ENCODE results near the gene SDF2L1.
"Not testable (repeated sequence)": the region's sequence is repeated elsewhere in the genome, so short reads cannot be mapped to it uniquely, and the experiment has no call there.

The SDF2L1 gene

GRCh38 chr22:21661991-21662390 is 19.9 kb downstream of the SDF2L1 start:
- DNase-seq (ENCODE audit: low read depth), result no peak

- no peak for DNase-seq (ENCODE audit: low read depth)
These were observed 21.6 kb downstream of the SDF2L1 start for GRCh38 chr22:21663738-21664137.

GRCh38 chr22:21665047-21665851 is 23.1 kb downstream of the SDF2L1 start:
- DNase-seq (ENCODE audit: low read depth), result no peak

- DNase-seq (ENCODE audit: low read depth), result no peak
These were observed 24.7 kb downstream of the SDF2L1 start for GRCh38 chr22:21666786-21667185.

- no peak for DNase-seq (ENCODE audit: low read depth)
These were observed 26.9 kb downstream of the SDF2L1 start for GRCh38 chr22:21669026-21669425.

GRCh38 chr22:21672107-21672629 is 30.1 kb downstream of the SDF2L1 start:
- DNase-seq (ENCODE audit: low read depth), result no peak

GRCh38 chr22:21673534-21674321 is 31.6 kb downstream of the SDF2L1 start:
- DNase-seq (ENCODE audit: low read depth), result no peak

- DNase-seq (ENCODE audit: low read depth), result no peak
These were observed 32.6 kb downstream of the SDF2L1 start for GRCh38 chr22:21674638-21675245.

GRCh38 chr22:21677606-21678443 is 35.7 kb downstream of the SDF2L1 start:
- DNase-seq (ENCODE audit: low read depth), result no peak

- not testable (repeated sequence) for DNase-seq (ENCODE audit: low read depth)
These were observed 36.7 kb downstream of the SDF2L1 start for GRCh38 chr22:21678842-21679241.

- no peak for DNase-seq (ENCODE audit: low read depth)
These were observed 37.3 kb downstream of the SDF2L1 start for GRCh38 chr22:21679383-21679782.

- DNase-seq (ENCODE audit: low read depth), result no peak
These were observed 38.9 kb downstream of the SDF2L1 start for GRCh38 chr22:21680830-21681565.

- no peak for DNase-seq (ENCODE audit: low read depth)
These were observed 39.7 kb downstream of the SDF2L1 start for GRCh38 chr22:21681566-21682370.

- no peak for DNase-seq (ENCODE audit: low read depth)
These were observed 40.5 kb downstream of the SDF2L1 start for GRCh38 chr22:21682385-21683175.

- no peak for DNase-seq (ENCODE audit: low read depth)
These were observed 41.3 kb downstream of the SDF2L1 start for GRCh38 chr22:21683401-21683811.

- no peak for DNase-seq (ENCODE audit: low read depth)
These were observed 42.5 kb downstream of the SDF2L1 start for GRCh38 chr22:21684492-21685163.

- DNase-seq (ENCODE audit: low read depth), result no peak
These were observed 43.0 kb downstream of the SDF2L1 start for GRCh38 chr22:21685164-21685513.

GRCh38 chr22:21686193-21686608 is 44.1 kb downstream of the SDF2L1 start:
- no peak for DNase-seq (ENCODE audit: low read depth)

All from activated T-helper 9 cell treated with anti-CD3 and anti-CD28 coated beads, Interleukin-2, amount 50 U/mL, for 16 hours (primary cell).